ENCODE results near the gene POLE4. TPM values are rescaled to one million over a fixed set of nuclear protein-coding genes. Genes with fewer than 3 reads are reported as not detected.

The POLE4 gene, protein sequence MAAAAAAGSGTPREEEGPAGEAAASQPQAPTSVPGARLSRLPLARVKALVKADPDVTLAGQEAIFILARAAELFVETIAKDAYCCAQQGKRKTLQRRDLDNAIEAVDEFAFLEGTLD
- 41.9 and 45.6 TPM in 2 replicates for total RNA-seq

DNA sequence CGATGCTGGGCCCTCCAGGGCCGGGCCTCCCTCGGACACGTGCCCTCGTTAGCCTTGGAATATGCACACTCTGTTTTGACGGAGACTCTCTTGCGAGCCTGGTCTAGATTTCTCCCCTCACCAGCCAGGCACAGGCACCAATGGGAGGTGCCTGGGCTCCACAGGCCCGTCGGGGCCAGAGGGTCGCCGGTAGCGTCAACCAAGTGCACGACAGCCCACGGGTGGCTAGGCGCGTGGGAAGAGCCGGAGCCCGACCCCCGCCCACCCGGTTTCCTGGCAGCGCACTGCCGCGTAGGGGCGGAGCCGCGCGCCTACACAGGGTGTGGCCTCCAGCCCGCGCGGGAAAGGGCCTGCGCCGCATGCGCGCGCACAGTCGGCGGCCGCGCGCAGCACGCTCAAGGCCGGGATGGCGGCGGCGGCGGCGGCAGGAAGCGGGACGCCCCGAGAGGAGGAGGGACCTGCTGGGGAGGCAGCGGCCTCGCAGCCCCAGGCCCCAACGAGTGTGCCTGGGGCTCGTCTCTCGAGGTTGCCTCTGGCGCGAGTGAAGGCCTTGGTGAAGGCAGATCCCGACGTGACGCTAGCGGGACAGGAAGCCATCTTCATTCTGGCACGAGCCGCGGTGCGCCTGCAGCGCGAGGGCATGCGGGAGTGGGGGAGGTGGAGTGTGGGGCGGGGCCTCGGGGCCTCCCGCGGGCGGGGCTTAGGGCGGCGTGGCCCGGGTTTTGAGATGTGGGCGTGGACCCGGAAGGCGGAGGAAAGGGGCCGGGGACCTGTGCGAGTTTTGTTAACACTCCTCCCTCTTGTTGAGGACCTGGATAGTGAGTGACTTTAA is at the start of gene POLE4:
POLE4 (plus strand) TSS at position 370 of the 832 bp plus-strand sequence; CDS start at position 407, 37 bp downstream.

Other genes starting within 250 kb of the POLE4 start
- gene HK2, start 124.5 kb upstream of the POLE4 start, total RNA-seq, result 34.5 and 40.1 TPM in 2 replicates
- gene TACR1, start 240.9 kb downstream of the POLE4 start, total RNA-seq, result not detected in 2 replicates